DMS153 (cell line): ENCODE results near the gene TMEM123.
"Not testable (repeated sequence)": the region's sequence is repeated elsewhere in the genome, so short reads cannot be mapped to it uniquely, and the experiment has no call there.

Experiments
- DNase-seq: peaks from one replicate; lab custom pipeline; 2025; lab: John Stamatoyannopoulos, UW

TMEM123 gene

DNA sequence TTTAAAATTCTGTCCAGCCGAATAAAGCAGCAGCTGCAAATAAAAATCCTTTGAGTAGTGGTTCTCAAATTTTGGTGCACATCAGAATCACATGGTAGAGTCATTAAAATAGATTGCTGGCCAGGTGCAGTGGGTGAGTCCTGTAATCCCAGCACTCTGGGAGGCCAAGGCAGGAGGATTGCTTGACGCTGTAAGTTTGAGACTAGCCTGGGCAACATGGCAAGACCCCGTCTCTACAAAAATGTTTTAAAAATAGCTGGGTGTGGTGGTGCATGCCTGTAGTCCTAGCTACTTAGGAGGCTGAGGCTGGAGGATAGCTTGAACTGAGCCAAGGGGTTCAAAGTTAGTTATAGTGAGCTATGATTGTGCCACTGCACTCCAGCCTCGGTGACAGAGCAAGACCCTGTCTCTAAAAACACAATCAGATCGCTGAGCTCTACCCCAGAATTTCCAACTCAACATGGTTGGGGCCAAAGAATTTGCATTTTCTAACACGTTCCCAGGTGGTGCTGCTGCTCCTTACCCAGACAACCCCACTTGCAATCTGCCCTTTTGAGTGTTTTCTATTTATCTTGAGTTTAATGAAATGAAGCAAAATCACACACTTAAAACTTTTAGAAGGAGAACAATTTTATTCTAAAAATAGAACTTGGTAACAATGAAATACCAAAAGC lies 56.7 kb downstream of the TMEM123 start:
- DNase-seq = no peak

GRCh38 chr11:102393272-102393730 lies 59.3 kb downstream of the TMEM123 start:
- DNase-seq = no peak

- DNase-seq = no peak
These were observed 60.9 kb downstream of the TMEM123 start for GRCh38 chr11:102391549-102392237.

- peak; percentile 6 for DNase-seq
These were observed 61.7 kb downstream of the TMEM123 start for GRCh38 chr11:102390667-102391465.

GRCh38 chr11:102389253-102389652 lies 63.3 kb downstream of the TMEM123 start:
- DNase-seq = no peak

- DNase-seq = no peak
These were observed 65.4 kb downstream of the TMEM123 start for GRCh38 chr11:102387043-102387781.

GRCh38 chr11:102386136-102386734 lies 66.3 kb downstream of the TMEM123 start:
- DNase-seq = no peak

- DNase-seq = no peak
These were observed 67.2 kb downstream of the TMEM123 start for GRCh38 chr11:102385085-102386007.

DNA sequence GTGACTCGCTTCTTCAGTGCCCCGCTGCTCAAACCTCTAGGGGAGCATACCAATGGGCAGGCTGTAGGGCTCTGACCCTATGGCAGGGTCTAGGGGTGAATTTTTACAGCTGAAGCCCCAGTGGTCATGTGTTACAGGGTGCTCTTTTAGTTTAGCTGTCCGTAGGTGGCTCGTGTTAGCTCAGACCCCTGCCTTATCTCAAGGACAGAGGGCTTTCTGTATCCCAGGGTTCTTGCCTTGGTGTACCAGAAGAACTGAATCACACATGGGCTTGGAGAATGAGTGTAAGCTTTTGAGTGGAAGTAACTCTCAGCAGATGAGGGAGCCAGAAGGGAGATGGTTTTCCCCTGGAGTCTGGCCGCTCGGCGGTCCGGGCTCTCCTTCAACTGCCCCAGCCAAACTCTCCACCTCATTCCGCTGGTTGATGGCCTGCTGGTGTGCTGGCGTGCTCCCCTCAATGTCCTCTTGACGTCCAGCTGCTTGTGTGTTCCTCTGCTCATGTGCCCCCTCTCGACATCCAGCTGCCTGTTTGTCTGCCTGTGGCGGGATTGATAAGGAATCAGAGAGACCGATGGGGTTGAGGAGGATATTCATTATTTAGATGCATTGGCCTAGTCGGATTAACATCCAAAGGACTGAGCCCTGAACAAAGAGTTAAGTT lies 68.0 kb downstream of the TMEM123 start:
- DNase-seq = no peak

GRCh38 chr11:102383839-102384238 lies 68.7 kb downstream of the TMEM123 start:
- no peak for DNase-seq

DNA sequence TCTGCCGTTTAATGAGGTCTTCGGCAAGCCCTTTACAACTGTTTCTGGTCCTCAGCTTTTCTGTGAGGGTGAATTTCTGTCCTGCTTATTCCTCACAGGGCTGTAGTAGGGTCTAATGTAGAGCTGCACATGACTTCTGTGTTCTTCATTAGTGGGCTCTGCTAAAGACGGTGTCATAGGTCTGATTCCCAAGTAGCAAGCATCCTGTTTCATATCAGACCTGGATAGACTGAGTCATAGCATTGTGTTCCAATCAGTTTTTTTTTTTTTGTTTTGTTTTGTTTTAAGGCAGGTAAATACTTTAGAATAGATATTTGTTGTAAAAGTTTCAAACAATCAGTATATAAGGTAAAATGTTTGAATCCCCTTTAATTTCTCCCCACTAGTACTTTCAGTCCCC lies 70.2 kb downstream of the TMEM123 start:
- no peak for DNase-seq

GRCh38 chr11:102378818-102379217 lies 73.7 kb downstream of the TMEM123 start:
- no peak for DNase-seq

- DNase-seq = no peak
These were observed 74.7 kb downstream of the TMEM123 start for GRCh38 chr11:102377891-102378290.

GRCh38 chr11:102375720-102376399 lies 76.7 kb downstream of the TMEM123 start:
- no peak for DNase-seq

DNA sequence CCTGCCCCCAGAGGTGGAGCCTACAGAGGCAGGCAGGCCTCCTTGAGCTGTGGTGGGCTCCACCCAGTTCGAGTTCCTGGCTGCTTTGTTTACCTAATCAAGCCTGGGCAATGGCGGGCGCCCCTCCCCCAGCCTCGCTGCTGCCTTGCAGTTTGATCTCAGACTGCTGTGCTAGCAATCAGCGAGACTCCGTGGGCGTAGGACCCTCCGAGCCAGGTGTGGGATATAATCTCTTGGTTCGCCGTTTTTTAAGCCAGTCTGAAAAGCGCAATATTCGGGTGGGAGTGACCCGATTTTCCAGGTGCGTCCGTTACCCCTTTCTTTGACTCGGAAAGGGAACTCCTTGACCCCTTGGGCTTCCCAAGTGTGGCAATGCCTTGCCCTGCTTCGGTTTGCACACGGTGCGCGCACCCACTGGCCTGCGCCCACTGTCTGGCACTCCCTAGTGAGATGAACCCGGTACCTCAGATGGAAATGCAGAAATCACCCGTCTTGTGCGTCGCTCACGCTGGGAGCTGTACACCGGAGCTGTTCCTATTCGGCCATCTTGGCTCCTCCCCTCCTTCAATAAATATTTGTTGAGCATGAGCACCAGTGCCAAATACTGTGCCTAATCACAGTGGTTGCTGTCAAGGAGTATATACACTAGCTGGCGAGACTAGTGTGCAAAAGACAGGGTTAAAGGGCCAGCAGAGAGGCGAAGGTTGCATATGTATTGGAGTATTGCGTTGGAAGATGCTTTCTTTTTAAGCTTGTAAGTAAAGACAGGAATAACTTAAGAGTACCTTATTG lies 77.7 kb downstream of the TMEM123 start:
- DNase-seq = not testable (repeated sequence)

- DNase-seq = no peak
These were observed 84.1 kb downstream of the TMEM123 start for GRCh38 chr11:102368472-102368871.

GRCh38 chr11:102367364-102367763 lies 85.2 kb downstream of the TMEM123 start:
- DNase-seq = no peak

- DNase-seq = no peak
These were observed 87.6 kb downstream of the TMEM123 start for GRCh38 chr11:102364991-102365390.
